Measurements from ENCODE around the gene TMEM107.

The TMEM107 gene

DNA sequence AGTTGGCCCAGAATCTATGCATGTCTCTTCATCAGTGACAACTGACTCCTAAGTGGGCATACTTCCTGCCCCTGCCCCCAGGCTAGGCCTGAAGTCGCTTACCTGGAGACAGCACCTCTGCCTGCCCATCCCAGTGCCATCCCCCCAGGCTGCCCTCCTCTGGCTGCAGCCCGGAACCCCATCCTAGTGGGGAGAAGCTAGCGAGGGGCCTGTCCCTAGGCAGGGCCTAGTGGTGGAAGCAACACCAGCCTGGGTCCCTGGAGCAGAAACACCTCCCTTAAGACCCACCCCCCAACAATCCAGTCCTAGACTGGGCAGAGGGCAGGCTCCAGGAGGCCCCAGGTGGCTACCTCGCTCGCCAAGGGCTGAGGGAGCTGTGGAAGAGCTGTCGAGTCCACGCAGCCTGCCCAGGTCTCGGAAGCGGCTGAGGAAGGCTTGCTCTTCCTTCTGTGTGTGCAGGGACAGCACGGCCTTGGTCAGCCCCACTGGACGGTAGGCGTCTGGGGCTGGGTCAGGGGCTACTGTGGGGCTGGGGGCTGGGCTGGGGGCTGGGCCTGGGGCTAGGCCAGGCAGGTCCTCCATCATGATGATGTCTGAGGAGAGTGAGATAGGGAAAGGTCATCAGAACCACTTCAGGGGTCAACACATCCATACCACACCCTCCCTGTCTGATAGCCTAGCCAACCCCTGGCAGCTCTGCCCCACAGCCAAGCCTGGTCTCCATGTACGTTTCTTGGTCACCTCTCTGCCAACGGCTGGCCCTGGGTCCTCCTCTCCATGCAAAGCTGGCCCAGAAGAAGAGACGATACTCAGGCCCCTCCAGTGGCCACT lies 31.6 kb downstream of the TMEM107 start:
- no peak for TF ChIP-seq PAX5 (IDR thresholded peaks at IDR 0.05; ENCODE audit: insufficient read depth, low read length, severe bottlenecking)
- TF ChIP-seq TAF1 (IDR thresholded peaks at IDR 0.05; ENCODE audit: low read depth, low read length) = no peak
- no peak for TF ChIP-seq SPI1 (IDR thresholded peaks at IDR 0.05; ENCODE audit: low read depth, low read length)
- no peak for TF ChIP-seq POU2F2 (IDR thresholded peaks at IDR 0.05; ENCODE audit: low read depth, low read length)
- TF ChIP-seq POLR2AphosphoS5 (IDR thresholded peaks at IDR 0.05; ENCODE audit: low read depth, low read length) = no peak; the same call in 1 of the 2 replicates
- TF ChIP-seq POLR2A (IDR thresholded peaks at IDR 0.05; ENCODE audit: low read depth, low read length) = no peak; the same call in 1 of the 2 replicates
- FAIRE-seq (no peak), DNase-seq (ENCODE audit: insufficient read length, low spot score) (no peak)

GRCh38 chr17:8143581-8144400 lies 32.4 kb downstream of the TMEM107 start:
- DNase-seq (ENCODE audit: insufficient read length, low spot score) (no peak), FAIRE-seq (no peak)
- no peak for TF ChIP-seq POLR2A (IDR thresholded peaks at IDR 0.05; ENCODE audit: low read depth, low read length)
- TF ChIP-seq SPI1 (IDR thresholded peaks at IDR 0.05; ENCODE audit: low read depth, low read length) = no peak
- TF ChIP-seq TAF1 (IDR thresholded peaks at IDR 0.05; ENCODE audit: low read depth, low read length) = no peak
- no peak for TF ChIP-seq PAX5 (IDR thresholded peaks at IDR 0.05; ENCODE audit: insufficient read depth, low read length, severe bottlenecking)
- TF ChIP-seq POLR2AphosphoS5 (IDR thresholded peaks at IDR 0.05; ENCODE audit: low read depth, low read length) = no peak; the same call in 1 of the 2 replicates
- no peak for TF ChIP-seq POU2F2 (IDR thresholded peaks at IDR 0.05; ENCODE audit: low read depth, low read length)

GRCh38 chr17:8142887-8143580 lies 33.1 kb downstream of the TMEM107 start:
- DNase-seq (ENCODE audit: insufficient read length, low spot score) (no peak), FAIRE-seq (no peak)
- TF ChIP-seq POU2F2 (IDR thresholded peaks at IDR 0.05; ENCODE audit: low read depth, low read length) = no peak
- TF ChIP-seq TAF1 (IDR thresholded peaks at IDR 0.05; ENCODE audit: low read depth, low read length) = no peak
- no peak for TF ChIP-seq PAX5 (IDR thresholded peaks at IDR 0.05; ENCODE audit: insufficient read depth, low read length, severe bottlenecking)

DNA sequence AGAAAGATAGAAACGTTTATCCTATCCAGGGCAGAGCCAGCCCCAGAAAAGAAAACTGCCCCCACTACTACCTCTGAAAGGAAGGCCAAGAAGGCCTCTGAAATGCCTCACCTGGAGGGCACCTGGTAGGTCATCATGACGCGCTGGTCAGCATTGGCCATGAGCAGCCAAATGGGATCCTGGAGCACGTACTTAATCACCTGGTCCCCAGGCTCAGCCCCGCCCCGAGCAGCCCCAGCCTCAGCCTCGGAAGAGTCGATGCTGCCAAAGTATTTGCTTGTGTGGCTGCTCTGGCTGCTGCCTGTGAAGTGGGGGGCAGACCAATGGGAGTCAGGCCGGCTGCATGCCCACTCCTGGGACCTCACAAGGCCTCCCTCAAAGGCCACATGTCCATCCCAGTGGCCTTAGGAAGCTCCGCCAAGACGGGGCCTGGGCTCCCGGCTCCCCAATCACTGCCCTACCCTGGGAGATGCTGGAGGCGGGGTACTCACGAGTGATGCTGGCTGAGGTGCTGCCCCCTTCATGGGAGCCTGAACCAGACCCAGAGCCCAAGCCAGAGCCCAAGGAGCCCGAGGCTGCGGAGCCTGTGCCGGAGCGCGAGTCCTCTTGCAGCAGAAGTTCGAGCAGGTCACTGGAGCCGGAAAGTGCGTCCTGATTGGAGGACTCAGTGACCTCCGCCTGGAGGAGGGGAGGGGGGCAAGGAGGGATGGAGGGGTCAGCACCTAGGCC lies 33.9 kb downstream of the TMEM107 start:
- FAIRE-seq (no peak), DNase-seq (ENCODE audit: insufficient read length, low spot score) (no peak)
- TF ChIP-seq TAF1 (IDR thresholded peaks at IDR 0.05; ENCODE audit: low read depth, low read length) = no peak
- no peak for TF ChIP-seq POU2F2 (IDR thresholded peaks at IDR 0.05; ENCODE audit: low read depth, low read length)
- TF ChIP-seq PAX5 (IDR thresholded peaks at IDR 0.05; ENCODE audit: insufficient read depth, low read length, severe bottlenecking) = no peak
- TF ChIP-seq SPI1 (IDR thresholded peaks at IDR 0.05; ENCODE audit: low read depth, low read length) = no peak
- TF ChIP-seq POLR2A (IDR thresholded peaks at IDR 0.05; ENCODE audit: low read depth, low read length) = no peak
- 0 out of 2 replicates have a peak, but pooled peaks have one; percentile 6 for TF ChIP-seq POLR2AphosphoS5 (IDR thresholded peaks at IDR 0.05; ENCODE audit: low read depth, low read length)

DNA sequence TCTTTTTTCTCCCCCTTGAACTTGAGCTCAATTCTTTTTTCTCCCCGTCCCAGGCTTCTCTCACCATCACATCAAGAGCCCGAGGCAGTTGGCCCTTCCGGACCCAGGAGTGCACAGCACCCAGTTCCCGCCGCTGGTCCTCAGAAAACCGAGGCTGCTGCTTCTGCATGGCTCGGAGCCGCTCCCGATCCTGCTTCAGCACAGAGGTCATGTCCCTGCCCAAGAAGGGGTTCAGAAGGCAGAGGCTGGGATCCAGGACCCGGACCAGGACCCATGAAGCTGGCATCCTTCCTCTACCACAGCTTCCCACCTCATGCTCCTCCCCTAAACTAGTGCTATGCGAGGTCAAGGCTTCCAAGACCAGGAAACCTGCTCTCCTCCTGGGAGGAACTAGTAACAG lies 34.4 kb downstream of the TMEM107 start:
- no peak for DNase-seq (ENCODE audit: insufficient read length, low spot score)
- TF ChIP-seq SPI1 (IDR thresholded peaks at IDR 0.05; ENCODE audit: low read depth, low read length) (no peak), TAF1 (IDR thresholded peaks at IDR 0.05; ENCODE audit: low read depth, low read length) (no peak), POLR2A (IDR thresholded peaks at IDR 0.05; ENCODE audit: low read depth, low read length) (no peak), POLR2AphosphoS5 (IDR thresholded peaks at IDR 0.05; ENCODE audit: low read depth, low read length) (no peak), POU2F2 (IDR thresholded peaks at IDR 0.05; ENCODE audit: low read depth, low read length) (no peak), PAX5 (IDR thresholded peaks at IDR 0.05; ENCODE audit: insufficient read depth, low read length, severe bottlenecking) (no peak)
- no peak for FAIRE-seq

GRCh38 chr17:8141045-8141444 lies 35.1 kb downstream of the TMEM107 start:
- DNase-seq (ENCODE audit: insufficient read length, low spot score) (no peak), FAIRE-seq (no peak)
- TF ChIP-seq POLR2A (IDR thresholded peaks at IDR 0.05; ENCODE audit: low read depth, low read length) (no peak), POLR2AphosphoS5 (IDR thresholded peaks at IDR 0.05; ENCODE audit: low read depth, low read length) (no peak), SPI1 (IDR thresholded peaks at IDR 0.05; ENCODE audit: low read depth, low read length) (no peak)

DNA sequence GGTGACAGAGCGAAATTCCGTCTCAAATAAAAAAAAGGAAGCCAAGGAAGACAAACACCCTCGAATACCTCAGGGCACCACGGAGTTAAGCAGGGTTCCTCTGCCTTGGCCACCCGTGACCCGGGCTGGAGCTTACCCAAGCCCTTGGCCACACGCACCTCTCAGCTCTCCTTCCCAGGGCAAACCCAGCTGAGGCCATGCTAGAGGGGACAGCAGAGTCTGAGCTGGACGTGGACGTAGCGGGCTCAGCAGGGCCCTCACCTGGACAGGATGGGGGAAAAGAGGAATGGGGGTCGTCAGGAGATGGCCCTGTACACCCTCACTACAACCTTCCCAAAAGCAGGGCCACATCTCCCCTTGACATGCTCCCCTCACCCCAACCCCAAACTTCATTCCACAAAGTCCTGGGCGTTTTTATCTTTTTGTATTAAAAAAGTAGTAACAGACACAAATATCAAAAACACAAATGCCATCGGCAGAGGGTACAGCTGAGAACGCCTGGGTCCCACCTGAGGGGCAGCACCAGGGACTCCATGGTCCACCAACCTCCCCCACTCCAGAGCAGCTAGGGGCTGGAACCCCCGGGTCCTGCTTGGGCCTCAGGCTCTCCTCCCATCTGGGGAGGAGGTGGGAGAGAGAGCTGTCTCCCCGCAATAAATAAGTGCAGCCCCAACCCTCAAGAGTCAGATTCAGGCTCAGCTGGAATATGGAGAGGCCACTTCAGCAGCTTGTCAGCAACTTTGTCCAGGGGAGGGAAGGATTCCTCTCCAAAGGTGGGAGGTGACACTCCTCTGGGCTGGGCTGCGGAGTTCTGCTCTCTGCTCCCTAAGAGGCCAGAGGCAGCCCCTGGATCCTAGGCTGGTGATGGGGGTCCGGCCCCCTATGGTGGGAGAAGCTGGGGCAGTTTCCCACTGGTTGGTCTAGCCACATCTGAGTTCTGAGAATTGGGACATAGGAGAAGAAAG lies 35.8 kb downstream of the TMEM107 start:
- FAIRE-seq (no peak), DNase-seq (ENCODE audit: insufficient read length, low spot score) (no peak)
- no peak for TF ChIP-seq POLR2A (IDR thresholded peaks at IDR 0.05; ENCODE audit: low read depth, low read length)
- TF ChIP-seq POU2F2 (IDR thresholded peaks at IDR 0.05; ENCODE audit: low read depth, low read length) = no peak
- TF ChIP-seq POLR2AphosphoS5 (IDR thresholded peaks at IDR 0.05; ENCODE audit: low read depth, low read length) = no peak
